MM.1S (cell line): ENCODE data around the gene CNTLN.

Source experiments
- EZH2 ChIP-seq: fragments of 300-600 bp; sonication (generic); optimal IDR thresholded peaks from 2 replicates; pipeline ENCODE3; 2017; ENCODE audit warnings: low read depth, mild to moderate bottlenecking, antibody characterized with exemption, low read length, mixed read lengths
- EZH2phosphoT487 ChIP-seq: fragments of 300-600 bp; sonication (generic); IDR thresholded peaks from 2 replicates; pipeline ENCODE4 v1.6.1; 2018; ENCODE audit warnings: antibody characterized with exemption, low read length
- TF ChIP-seq, protein P1 (sequence below): fragments of 300-600 bp; sonication (generic); IDR thresholded peaks from 2 replicates; pipeline ENCODE4 v1.5.1; 2016; ENCODE audit warnings: antibody characterized with exemption, low read length, mixed read lengths

DNA sequence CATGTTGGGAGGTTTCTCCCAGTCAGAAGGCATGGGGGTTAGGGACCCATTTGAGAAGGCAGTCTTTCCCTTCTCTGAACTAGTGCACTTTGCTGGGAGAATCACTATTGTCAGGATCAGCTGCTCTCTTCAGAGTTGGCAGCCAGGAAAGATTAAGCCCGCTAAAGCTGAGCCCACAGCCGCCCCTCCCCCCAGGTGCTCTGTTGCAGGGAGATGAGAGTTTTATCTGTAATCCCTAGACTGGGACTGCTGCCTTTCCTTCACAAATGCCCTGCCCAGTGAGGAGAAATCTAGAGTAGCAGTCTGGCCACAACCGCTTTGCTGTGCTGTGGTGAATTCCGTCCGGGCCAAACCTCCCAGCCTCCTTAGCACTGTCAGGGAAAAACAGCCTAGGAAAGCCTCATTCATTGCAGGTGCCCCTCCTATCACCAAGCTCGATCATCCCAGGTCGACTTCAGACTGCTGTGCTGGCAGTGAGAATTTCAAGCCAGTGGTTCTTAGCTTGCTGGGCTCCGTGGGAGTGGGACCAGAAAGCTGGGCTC, 69.8 kb downstream of the CNTLN start:
- TF ChIP-seq, protein P1, sequence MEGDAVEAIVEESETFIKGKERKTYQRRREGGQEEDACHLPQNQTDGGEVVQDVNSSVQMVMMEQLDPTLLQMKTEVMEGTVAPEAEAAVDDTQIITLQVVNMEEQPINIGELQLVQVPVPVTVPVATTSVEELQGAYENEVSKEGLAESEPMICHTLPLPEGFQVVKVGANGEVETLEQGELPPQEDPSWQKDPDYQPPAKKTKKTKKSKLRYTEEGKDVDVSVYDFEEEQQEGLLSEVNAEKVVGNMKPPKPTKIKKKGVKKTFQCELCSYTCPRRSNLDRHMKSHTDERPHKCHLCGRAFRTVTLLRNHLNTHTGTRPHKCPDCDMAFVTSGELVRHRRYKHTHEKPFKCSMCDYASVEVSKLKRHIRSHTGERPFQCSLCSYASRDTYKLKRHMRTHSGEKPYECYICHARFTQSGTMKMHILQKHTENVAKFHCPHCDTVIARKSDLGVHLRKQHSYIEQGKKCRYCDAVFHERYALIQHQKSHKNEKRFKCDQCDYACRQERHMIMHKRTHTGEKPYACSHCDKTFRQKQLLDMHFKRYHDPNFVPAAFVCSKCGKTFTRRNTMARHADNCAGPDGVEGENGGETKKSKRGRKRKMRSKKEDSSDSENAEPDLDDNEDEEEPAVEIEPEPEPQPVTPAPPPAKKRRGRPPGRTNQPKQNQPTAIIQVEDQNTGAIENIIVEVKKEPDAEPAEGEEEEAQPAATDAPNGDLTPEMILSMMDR: no peak
- TF ChIP-seq EZH2 (no peak), EZH2phosphoT487 (no peak)
